Prostate gland (tissue), 2 donors: ENCODE measurements around the gene CEBPG.

ENCODE experiments used
- CTCF ChIP-seq, 4 experiments: fragments of 200-600 bp in 2 of 4; fragments of 450-650 bp in 2 of 4; sonication (generic) in 2 of 4; IDR thresholded peaks; 1 replicate in 3 of 4; 2 replicates in 1 of 4; pipeline ENCODE4 v1.5.1; 2016 to 2019; ENCODE audit warnings: antibody characterized with exemption in 4 of 4, mild to moderate bottlenecking in 2 of 4, moderate library complexity in 2 of 4
- POLR2AphosphoS5 ChIP-seq: sonication (generic); formaldehyde crosslinking; IDR thresholded peaks from one replicate; pipeline ENCODE4 v1.6.1; 2017; ENCODE audit warnings: antibody characterized with exemption

GRCh38 chr19:33404506-33405253 lies 31.2 kb downstream of the CEBPG start:
- no peak for TF ChIP-seq CTCF (IDR thresholded peaks at IDR 0.05)
- TF ChIP-seq POLR2AphosphoS5, result no peak
